Measurements from ENCODE around the gene DMXL2.

- no peak for TF ChIP-seq EZH2phosphoT487 (IDR thresholded peaks at IDR 0.05; ENCODE audit: low read depth, severe bottlenecking, unreplicated experiment)
- TF ChIP-seq, protein P1, sequence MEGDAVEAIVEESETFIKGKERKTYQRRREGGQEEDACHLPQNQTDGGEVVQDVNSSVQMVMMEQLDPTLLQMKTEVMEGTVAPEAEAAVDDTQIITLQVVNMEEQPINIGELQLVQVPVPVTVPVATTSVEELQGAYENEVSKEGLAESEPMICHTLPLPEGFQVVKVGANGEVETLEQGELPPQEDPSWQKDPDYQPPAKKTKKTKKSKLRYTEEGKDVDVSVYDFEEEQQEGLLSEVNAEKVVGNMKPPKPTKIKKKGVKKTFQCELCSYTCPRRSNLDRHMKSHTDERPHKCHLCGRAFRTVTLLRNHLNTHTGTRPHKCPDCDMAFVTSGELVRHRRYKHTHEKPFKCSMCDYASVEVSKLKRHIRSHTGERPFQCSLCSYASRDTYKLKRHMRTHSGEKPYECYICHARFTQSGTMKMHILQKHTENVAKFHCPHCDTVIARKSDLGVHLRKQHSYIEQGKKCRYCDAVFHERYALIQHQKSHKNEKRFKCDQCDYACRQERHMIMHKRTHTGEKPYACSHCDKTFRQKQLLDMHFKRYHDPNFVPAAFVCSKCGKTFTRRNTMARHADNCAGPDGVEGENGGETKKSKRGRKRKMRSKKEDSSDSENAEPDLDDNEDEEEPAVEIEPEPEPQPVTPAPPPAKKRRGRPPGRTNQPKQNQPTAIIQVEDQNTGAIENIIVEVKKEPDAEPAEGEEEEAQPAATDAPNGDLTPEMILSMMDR (IDR thresholded peaks at IDR 0.05; ENCODE audit: poor library complexity), result no peak
Measured at GRCh38 chr15:51624022-51624421, 1.5 kb upstream of the DMXL2 start.

Data from hepatocyte (in vitro differentiated cells).